ENCODE data around the gene LYL1. TPM values are rescaled to one million over a fixed set of nuclear protein-coding genes. Genes with fewer than 3 reads are reported as not detected.

LYL1 gene
- total RNA-seq, 1 experiment from 2014 or later: 0.34 TPM

GRCh38 chr19:13092606-13093235 is 9.9 kb downstream of the LYL1 start:
- DNase-seq (ENCODE audit: low read depth): peak; percentile 43

DNA sequence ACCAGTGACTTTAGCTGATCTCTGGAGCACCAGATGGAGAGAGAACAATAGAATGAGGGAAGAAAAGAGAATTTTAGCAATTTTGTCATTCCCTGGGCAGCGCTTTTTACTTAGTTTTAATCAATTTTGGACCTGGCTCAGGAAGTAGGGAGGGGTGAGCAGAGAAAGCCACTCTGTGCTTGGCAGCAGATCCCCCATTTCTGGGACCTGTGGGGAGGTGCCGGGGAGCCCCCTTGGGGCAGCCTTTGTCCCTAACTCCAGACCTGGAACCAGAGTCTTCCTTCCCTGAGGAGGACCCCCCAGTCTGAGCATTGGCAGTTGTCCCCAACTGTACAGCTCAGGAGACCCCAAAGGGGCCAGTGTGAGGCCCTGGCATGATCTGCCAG is 10.5 kb downstream of the LYL1 start:
- no peak for DNase-seq (ENCODE audit: low read depth)

DNA sequence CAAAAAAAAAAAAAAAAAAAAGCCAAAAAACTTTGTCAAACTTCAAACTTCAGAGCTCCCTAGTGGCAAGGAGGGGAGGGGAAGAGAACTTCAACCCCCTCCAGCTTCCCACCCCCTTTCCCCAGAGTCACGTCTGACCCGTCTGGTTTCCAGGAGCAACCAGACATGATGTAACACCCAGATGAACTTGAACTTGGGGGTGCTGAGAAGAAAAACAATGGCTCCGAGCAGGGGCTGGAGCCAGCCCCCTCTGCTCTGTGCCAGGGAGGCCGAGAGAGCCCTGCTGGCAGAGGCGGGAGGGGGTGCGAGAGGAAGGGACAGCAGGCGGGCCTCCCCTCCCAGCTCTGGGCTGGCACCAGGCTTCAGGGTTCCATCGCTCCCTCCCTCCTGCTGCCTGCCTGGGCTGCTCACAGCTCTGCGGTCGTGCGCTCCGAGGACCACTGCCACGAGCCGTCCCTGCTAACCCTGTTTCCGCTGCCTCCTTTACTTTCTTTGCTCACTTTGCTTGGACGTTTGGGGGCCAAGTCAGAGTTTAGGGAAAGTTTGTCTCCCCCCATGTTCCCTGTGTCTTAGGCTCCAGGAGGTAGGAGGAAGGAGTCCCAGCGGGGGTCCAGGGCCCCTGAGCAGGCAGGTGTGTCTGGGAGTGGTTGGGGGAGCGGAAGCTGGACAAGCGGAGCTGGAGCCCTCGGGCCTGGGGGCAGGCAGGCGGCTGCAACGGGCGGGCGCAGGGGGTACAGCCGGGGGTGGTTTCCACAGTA is 11.1 kb downstream of the LYL1 start:
- peak; percentile 79 for DNase-seq (ENCODE audit: low read depth)

DNA sequence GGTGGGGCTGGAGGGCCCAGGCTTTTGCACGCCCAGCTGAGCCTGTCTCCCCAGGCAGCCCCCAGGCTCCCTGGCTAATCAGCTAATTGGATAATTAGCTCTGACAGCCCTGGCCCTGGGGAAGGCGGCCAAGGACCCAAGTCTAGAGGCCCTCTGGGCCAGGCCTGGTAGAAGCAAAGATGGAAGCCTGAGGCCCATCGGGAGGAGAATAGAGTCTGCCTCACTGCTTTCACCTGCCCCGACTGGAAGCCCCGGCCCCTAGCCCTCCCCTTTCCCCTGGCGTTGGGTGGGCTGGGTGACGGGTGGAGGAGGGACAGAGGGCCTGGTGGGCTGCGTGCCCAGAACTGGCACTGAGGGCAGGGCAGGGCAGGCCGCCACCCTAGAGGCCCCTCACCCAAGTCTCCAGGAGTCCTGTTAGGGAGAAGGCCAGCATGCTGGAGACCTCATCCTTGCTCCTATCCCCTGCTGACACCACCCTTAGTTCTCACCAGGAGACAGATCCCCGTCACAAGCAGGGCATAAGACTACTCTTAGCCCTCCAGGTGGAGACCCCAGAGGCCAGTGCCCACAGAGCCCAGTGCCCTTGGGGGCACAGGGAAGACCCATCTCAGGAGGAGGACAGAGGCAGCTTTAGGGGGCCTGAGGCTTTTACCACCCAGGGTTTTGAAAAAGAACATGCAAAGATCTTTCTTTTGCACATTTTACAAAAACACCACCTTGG is 12.0 kb downstream of the LYL1 start:
- no peak for DNase-seq (ENCODE audit: low read depth)

- DNase-seq (ENCODE audit: low read depth): no peak
Measured at GRCh38 chr19:13089857-13090507, 12.7 kb downstream of the LYL1 start.

- DNase-seq (ENCODE audit: low read depth): peak; percentile 30
Measured at GRCh38 chr19:13089139-13089856, 13.4 kb downstream of the LYL1 start.

DNA sequence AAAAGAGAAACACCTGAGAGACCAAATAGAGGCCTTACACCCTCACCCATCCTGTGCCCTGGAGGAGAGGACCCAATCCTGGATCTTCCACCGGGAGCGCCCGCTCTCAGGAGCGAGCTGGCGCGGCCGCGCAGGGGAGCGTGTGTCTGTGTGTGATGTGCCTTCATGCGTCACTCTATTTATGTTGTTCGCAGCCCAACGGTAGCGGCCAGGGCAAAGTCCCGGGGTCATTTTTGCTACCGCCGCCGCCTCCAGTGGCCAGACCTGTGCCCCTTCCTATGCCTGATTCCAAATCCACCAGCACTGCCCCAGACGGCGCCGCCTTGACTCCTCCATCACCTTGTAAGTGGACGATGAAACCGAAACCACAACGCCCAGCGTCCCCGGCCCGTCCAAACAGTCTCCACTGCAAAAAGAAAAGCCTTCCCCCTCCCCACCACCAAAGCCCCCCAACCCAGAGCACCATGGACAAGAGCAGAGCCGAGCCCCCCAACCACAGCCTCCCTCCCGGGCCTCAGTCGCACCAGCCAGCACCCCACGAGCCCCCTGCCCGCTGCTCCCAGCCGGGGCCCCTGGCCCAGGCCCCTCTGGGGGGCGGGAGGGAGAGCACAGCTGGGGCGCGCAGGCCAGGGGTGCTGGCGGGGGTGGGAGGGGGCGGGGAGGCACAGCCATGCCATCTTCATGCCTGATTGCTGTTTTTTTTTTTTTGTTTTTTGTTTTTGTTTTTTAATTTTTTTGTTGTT is 14.7 kb downstream of the LYL1 start:
- DNase-seq (ENCODE audit: low read depth): no peak

DNA sequence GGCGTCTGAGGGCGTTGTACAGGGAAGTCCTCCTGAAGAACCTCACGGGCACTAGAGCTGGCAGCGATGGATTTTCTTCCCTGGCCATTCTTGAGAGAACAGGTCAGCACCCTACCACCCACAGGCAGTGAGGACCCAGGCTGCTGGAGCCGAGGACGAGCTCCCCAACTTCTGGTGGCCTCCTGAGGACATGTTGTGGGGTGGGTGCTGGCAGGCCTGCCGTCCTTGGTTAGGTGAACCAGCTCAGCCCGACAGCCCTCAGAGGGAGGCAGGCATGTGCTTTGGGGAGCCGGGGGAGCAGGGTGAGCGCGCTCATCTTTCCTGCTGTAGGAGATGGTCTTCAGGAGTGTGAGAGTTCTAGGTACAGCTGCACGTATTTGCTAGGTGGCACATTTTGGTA is 15.4 kb downstream of the LYL1 start:
- DNase-seq (ENCODE audit: low read depth): no peak

DNA sequence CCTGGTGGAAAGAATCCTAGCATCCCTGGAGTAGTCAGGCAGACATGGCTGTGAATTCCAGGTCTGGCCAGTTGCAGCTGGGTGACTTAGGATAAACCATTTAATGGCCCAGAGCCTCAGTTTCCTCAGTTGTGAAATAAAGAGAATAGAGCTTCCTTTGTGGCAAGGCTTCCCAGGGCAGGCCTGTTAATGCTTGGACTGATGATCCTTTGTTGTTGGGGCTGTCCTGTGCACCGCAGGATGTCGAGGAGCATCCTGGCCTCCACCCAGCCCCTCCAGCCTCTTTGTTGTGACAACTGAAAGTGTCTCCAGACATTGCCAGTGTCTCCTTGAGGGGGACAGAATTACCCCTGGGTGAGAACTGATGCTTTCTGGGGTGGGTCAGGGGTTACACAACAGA is 16.3 kb downstream of the LYL1 start:
- no peak for DNase-seq (ENCODE audit: low read depth)

DNA sequence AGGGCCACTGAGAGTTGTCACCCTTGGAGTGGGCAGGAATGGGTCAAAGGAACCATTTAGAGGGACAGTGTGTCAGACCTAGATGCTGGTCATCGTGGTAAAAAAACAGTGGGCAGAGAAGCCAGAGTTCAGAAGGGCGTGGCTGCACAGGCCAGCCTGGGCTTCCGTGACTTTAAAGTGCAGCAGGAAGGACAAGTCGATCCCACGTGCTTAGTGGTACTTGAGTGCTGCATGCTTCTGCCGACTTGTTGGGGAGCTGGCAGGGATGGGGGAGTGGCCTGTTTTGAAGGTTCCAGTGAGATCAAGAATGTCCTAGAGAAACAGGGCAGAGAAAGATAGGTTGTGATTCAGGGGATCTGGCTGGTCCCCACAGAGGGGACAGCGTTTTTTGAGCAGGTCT is 17.0 kb downstream of the LYL1 start:
- DNase-seq (ENCODE audit: low read depth): no peak

DNA sequence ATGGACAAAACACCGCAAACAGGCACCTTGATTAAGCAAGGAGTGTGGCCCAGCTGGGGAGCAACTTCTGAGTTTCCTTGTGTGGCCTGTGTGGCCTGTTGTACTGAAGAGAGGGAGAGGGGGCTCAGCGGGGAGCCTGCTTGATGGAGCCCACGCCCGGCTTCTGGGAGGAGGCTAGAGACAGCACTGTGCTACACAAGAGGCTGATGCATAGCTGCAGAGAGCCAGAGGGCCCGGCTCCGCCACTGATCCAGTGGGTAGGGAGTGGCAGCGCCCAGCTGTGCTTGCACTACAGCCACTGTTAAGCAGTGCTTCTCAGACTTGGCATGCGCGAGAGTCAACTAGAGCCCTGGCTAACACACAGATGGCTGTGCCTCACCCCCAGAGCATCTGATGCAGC is 19.0 kb downstream of the LYL1 start:
- DNase-seq (ENCODE audit: low read depth): no peak

GRCh38 chr19:13083008-13083404 is 19.7 kb downstream of the LYL1 start:
- DNase-seq (ENCODE audit: low read depth): no peak

GRCh38 chr19:13082192-13083007 is 20.3 kb downstream of the LYL1 start:
- no peak for DNase-seq (ENCODE audit: low read depth)

GRCh38 chr19:13079542-13079986 is 23.1 kb downstream of the LYL1 start:
- DNase-seq (ENCODE audit: low read depth): peak; percentile 65

DNA sequence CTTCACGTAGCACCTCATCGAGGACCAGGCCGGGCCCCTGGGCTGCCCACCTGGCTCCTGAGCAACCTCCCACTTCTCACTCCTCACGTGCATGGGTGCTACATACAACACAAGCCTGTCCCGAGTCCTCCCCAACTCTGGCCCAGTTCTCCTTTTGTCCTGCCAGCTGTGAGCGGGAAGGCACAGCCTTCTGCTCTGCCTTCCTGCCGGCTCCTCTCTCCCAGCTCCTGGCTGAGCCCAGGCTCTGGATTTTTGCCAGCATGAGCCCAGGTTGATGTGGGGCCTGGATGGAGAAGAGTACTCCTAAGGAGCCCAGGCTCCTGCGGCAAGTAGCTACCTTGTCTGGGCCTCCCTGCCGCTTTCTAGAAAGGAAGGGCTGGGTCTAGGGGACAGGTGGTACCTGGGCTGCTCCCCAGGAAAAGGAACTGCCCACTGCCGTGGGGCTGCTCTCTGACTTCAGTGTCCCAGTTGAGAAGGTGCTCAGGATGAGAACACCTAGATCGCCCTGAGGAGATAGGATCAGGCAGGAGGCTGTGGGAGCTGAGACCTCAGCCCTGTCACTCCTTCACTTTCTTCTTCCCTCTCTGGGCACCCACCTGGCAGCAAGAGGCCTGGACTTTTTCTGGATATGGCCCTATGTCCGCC is 23.6 kb downstream of the LYL1 start:
- DNase-seq (ENCODE audit: low read depth): no peak

DNA sequence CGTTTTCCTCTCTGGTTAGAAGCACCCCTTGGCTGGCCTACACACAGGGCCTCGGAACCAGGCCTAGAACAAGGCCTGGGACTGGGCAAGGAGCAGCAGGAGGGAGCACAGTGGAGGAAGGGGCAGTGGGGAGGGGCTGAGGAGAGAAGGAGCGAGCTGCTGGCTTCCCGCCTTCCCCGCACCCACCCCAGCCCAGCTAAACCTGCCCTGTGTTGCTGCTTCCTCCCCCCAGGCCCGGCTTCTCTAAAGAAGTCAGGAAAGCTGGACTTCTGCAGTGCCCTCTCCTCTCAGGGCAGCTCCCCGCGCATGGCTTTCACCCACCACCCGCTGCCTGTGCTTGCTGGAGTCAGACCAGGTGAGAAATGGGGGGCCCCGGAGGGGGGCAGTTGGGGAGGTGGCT is 24.3 kb downstream of the LYL1 start:
- DNase-seq (ENCODE audit: low read depth): no peak

- DNase-seq (ENCODE audit: low read depth): no peak
Measured at GRCh38 chr19:13077240-13077639, 25.4 kb downstream of the LYL1 start.

DNA sequence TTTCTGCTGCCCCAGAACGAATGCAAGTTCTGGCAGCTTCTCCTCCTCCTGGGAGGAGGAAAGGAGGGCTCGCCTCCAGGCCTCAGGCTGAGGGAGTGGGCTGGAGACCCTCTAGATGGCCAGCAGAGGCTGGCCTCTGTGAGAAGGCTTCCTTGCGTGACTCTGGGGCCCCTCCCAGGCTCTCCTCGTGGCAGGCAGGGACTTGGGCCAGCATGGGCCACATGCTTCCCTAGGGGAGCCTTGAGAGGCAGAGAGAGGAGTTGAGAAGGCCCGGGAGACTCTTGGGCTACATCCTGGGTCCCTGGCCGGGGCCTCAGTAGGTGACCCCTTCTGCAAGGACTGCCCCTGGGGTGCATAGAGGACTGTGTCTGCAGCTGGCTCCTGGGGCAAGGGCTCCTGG is 25.9 kb downstream of the LYL1 start:
- DNase-seq (ENCODE audit: low read depth): no peak

GRCh38 chr19:13076320-13076719 is 26.3 kb downstream of the LYL1 start:
- no peak for DNase-seq (ENCODE audit: low read depth)

- no peak for DNase-seq (ENCODE audit: low read depth)
Measured at GRCh38 chr19:13074378-13074777, 28.3 kb downstream of the LYL1 start.
